Lower leg skin (tissue), 4 donors: ENCODE data around the gene FCRLB. TPM values are rescaled to one million over a fixed set of nuclear protein-coding genes. Genes with fewer than 3 reads are reported as not detected.

Source experiments
- DNase-seq, 2 donors: peaks; one replicate each; pipeline ENCODE4 v3.0.0-alpha.2; 2019; ENCODE audit warnings: low spot score in 2 of 2
- H3K4me3 ChIP-seq: fragments of 200-600 bp; sonication (generic); 2 replicates; pipeline ENCODE4 v1.5.1; 2017; ENCODE audit warnings: mild to moderate bottlenecking, low read depth; ENCODE audit not compliant: poor library complexity, severe bottlenecking
- POLR2A ChIP-seq, 2 donors: fragments of 450-650 bp; IDR thresholded peaks; one replicate each; pipeline ENCODE4 v1.6.1; 2016 to 2017; ENCODE audit warnings: antibody characterized with exemption in 2 of 2, mild to moderate bottlenecking in 1 of 2, moderate library complexity in 1 of 2
- WGBS, 2 donors: methylation state at CpG; one replicate each; pipeline ENCODE4 v1.1.5; 2018; 5-methylcytosine and 5-hydroxymethylcytosine counted together
- intact Hi-C: fragments of 100-400 bp; cut with DNase I; formaldehyde crosslinking; loops from one replicate; pipeline ENCODE4 v1.15.0; 2023; ENCODE audit warnings: low total_unique reads
- total RNA-seq, 4 donors: library from RNA; depleted of rRNA; stranded (reverse); fragments of >200 nt; gene quantifications; one replicate each; pipeline ENCODE4 v1.1.0, GENCODE V29; 2016
- TF ChIP-seq, protein P1 (sequence below), 3 donors: fragments of 450-650 bp; IDR thresholded peaks; one replicate each; pipeline ENCODE4 v1.5.1; 2016; ENCODE audit warnings: antibody characterized with exemption in 3 of 3, mild to moderate bottlenecking in 3 of 3, moderate library complexity in 2 of 3

FCRLB gene
- total RNA-seq, 4 donors from 2014 or later: 0.38 to 1.6 (median 1.1) TPM

DNA sequence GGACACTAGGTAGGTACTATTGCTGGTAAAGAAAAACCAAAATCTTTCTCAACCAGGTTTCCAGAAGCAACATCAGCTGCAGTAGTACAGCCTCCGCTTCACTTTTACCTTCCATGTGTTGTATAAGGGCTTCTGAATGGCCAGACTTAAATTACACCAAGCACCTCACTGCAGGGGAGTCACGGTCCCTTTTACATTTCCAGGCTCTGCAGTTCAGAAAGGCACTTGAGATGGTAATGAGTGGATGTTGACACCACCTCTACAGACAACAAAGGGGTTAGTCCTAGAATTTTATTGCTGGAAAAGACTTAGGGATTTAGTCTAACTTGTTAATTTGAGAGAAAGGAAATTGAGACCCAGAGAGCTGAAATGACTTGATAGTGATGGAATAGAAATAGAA is 16.3 kb downstream of the FCRLB start:
- TF ChIP-seq, protein P1, sequence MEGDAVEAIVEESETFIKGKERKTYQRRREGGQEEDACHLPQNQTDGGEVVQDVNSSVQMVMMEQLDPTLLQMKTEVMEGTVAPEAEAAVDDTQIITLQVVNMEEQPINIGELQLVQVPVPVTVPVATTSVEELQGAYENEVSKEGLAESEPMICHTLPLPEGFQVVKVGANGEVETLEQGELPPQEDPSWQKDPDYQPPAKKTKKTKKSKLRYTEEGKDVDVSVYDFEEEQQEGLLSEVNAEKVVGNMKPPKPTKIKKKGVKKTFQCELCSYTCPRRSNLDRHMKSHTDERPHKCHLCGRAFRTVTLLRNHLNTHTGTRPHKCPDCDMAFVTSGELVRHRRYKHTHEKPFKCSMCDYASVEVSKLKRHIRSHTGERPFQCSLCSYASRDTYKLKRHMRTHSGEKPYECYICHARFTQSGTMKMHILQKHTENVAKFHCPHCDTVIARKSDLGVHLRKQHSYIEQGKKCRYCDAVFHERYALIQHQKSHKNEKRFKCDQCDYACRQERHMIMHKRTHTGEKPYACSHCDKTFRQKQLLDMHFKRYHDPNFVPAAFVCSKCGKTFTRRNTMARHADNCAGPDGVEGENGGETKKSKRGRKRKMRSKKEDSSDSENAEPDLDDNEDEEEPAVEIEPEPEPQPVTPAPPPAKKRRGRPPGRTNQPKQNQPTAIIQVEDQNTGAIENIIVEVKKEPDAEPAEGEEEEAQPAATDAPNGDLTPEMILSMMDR (IDR thresholded peaks at IDR 0.05): no peak
- TF ChIP-seq POLR2A (IDR thresholded peaks at IDR 0.05): no peak
- 71 to 83% methylated on average over 2 of the region's 2 CpGs for WGBS, 2 donors
- no peak overlapping the region for H3K4me3 ChIP-seq
- intact Hi-C loops: no loop called here
- DNase-seq: no peak

DNA sequence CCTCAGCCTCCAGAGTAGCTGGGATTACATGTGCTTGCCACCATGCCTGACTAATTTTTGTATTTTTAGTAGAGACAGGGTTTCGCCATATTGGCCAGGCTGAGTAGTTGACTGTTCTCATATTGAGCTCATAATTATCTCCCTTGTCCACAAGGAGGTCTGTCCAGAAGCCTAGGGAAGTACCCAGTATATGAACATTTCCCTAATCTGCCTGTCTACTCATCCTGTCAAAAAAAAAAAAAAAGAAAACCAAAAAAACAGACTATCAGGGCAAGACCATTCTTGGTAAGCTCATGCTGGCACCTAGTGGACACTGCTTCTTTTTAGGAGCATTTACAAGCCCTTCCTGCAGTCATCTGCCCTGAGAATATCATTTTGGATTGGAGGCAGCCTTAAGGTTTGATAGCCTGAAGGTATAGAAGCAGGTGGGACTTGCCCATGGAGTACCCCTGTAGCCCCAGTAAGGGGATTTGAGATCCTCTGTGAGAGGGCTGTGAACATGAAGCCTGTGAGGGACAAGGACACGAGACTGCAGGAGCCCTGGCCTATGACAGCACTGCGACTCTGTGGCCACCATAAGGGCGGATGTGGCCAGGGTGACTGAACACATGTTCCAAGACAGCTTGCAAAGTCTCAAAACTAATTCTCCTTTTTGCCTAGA is 17.4 kb downstream of the FCRLB start:
- intact Hi-C loops: no loop called here
- no peak for DNase-seq
- TF ChIP-seq, protein P1 (IDR thresholded peaks at IDR 0.05): no peak
- TF ChIP-seq POLR2A (IDR thresholded peaks at IDR 0.05): no peak
- 88% methylated on average over 4 of the region's 4 CpGs for WGBS, 2 donors
- H3K4me3 ChIP-seq: no peak overlapping the region

DNA sequence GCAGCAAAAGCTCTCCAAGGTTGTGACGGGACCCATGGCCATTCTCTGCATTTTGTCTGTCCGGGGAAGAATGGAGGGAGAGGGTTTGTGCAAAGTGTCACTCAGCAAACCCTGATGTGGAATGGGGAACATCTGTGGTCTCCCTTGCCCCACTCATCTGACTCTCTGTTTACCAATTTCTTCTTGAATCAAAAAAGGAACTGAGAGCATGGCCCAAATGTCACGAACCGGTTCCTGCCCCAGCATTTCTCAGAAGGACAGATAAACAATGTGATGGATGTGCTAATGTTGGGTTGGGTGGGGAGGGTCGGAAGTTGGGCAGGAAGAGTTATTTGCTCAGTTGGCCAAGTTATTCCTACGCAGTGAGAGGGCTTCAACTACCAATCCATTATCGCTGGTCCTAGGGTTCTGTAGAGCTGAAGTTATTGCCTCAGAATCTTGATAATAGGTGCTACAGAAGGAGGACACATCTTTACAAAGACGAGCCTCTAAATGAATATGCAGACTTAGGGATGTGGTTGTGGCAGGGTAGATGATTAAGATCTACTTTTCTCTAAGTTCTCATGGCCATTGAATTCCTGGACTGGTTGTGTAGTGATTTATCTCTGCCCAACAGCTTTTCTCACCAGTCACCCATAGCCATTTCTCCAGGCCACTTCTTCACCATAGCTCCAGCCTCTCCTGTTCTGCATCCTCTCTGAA is 18.7 kb downstream of the FCRLB start:
- DNase-seq: peak in 1 of 2 donors; percentile 44
- no peak for TF ChIP-seq POLR2A (IDR thresholded peaks at IDR 0.05)
- TF ChIP-seq, protein P1 (IDR thresholded peaks at IDR 0.05): no peak
- H3K4me3 ChIP-seq: no peak overlapping the region
- 74 to 77% methylated on average over 8 of the region's 8 CpGs for WGBS, 2 donors
- intact Hi-C loops: no loop called here

DNA sequence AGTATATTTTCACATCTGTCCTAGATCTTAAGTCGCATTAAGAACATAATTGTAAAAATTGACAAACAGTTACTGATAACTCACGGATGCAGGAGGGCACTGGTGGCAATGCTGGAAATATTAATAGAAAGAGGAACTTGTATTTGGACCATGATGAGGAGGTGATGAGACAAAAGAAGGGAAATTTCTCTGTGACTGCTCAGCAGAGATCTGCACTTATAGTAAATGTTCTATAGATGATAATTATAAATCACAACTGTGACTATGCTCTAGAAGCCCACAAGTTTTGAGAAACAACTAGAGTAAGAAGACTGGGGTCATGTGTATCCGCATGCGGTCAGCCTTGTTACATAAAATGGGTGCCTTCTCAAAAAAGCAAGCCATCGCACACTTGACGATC is 19.6 kb downstream of the FCRLB start:
- WGBS, 2 donors: 79 to 88% methylated on average over 6 of the region's 6 CpGs
- intact Hi-C loops: no loop called here
- no peak overlapping the region for H3K4me3 ChIP-seq
- no peak for TF ChIP-seq POLR2A (IDR thresholded peaks at IDR 0.05)
- TF ChIP-seq, protein P1 (IDR thresholded peaks at IDR 0.05): no peak
- no peak for DNase-seq

DNA sequence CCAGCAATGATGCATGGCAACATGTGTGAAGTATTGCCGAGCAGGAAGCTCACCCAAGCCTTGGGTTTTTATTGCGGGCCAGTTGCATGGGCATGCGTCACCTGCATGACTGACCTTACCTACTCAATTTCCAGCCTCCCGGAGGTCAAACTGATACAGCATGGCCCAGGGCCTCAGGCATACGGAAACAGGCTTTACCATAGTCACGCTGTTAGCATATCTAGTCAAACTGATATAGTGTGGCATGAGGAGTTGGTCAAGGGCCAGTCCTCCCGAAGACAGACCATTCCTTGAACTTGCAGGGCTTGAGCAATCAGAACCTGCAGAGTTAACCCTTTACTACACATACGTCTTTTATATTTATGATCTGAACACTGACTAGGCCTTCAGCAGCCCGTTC is 21.9 kb downstream of the FCRLB start:
- H3K4me3 ChIP-seq: no peak overlapping the region
- intact Hi-C loops: no loop called here
- DNase-seq: no peak
- 80 to 81% methylated on average over 9 of the region's 9 CpGs for WGBS, 2 donors
- TF ChIP-seq, protein P1 (IDR thresholded peaks at IDR 0.05): no peak
- TF ChIP-seq POLR2A (IDR thresholded peaks at IDR 0.05): no peak
